HL-60 (cell line): ENCODE data around the gene NR2F6.

Source experiments
- CTCF ChIP-seq: IDR thresholded peaks from one replicate; pipeline ENCODE4 v1.5.1; 2011; ENCODE audit warnings: low read length, control low read depth, inconsistent platforms; ENCODE audit not compliant: insufficient read depth
- GABPA ChIP-seq: IDR thresholded peaks from 2 replicates; pipeline ENCODE4 v1.6.1; 2012; ENCODE audit warnings: low read depth
- POLR2AphosphoS5 ChIP-seq: IDR thresholded peaks from 2 replicates; pipeline ENCODE4 v1.6.1; 2012; ENCODE audit warnings: low read depth

- no peak for TF ChIP-seq CTCF
- TF ChIP-seq POLR2AphosphoS5: no peak
- TF ChIP-seq GABPA: no peak
Measured at GRCh38 chr19:17214508-17215126, 31.1 kb downstream of the NR2F6 start.
